BLaER1 treated with 17β-estradiol and CSF1 and Interleukin-3, amounts not matched to agents 10 nM and 100 nM (cell line): ENCODE measurements around the gene CHRNB1.

Experiments used
- H3K27ac ChIP-seq, 11 experiments: shearing (Covaris generic); formaldehyde crosslinking; 2 replicates each; pipeline ENCODE4 v1.8.1; 2022
- H3K27me3 ChIP-seq, 11 experiments: shearing (Covaris generic); formaldehyde crosslinking; 2 replicates each; pipeline ENCODE4 v1.8.1; 2022
- H3K36me3 ChIP-seq, 11 experiments: shearing (Covaris generic); formaldehyde crosslinking; 2 replicates each; pipeline ENCODE4 v1.8.1; 2022
- H3K4me1 ChIP-seq, 10 experiments: shearing (Covaris generic); formaldehyde crosslinking; 2 replicates each; pipeline ENCODE4 v1.8.1; 2022
- H3K4me2 ChIP-seq, 11 experiments: shearing (Covaris generic); formaldehyde crosslinking; 2 replicates each; pipeline ENCODE4 v1.8.1; 2022
- H3K4me3 ChIP-seq, 10 experiments: shearing (Covaris generic); formaldehyde crosslinking; 2 replicates each; pipeline ENCODE4 v1.8.1; 2022
- H3K9ac ChIP-seq, 11 experiments: shearing (Covaris generic); formaldehyde crosslinking; 2 replicates each; pipeline ENCODE4 v1.8.1; 2022
- H3K9me3 ChIP-seq, 11 experiments: shearing (Covaris generic); formaldehyde crosslinking; replicated peaks in 1 of 11; 2 replicates each; pipeline ENCODE4 v1.8.1; 2022
- H4K20me1 ChIP-seq, 11 experiments: shearing (Covaris generic); formaldehyde crosslinking; 2 replicates each; pipeline ENCODE4 v1.8.1; 2022
- Cebpa-rat ChIP-seq, 11 experiments: shearing (Covaris generic); IDR thresholded peaks; 2 replicates each; pipeline ENCODE4 v1.8.1; 2022

The CHRNB1 gene

DNA sequence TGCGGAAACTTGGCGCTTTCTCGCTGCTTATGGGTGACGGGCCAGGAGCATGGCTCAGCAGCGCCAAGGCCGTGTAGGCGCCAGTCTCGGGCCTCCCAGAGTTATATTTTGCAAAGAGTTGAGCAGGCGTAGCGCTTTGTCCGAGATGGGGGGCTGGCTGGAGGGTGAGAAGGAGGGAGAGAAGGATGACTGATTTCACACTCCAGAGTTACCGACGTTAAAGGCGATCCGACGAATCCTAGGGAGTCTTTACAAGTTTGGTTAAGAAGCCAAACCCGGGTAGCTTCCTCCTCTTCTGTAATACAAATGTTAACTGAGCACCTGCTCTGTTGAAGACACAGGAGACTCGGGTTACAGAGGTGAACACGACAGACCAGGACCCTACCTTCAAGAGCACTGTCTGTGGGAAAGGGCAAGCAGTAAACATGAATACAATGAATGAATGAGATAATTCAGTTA, 40.1 kb downstream of the CHRNB1 start:
- Histone ChIP-seq H3K36me3 (peaks cover 4 to 44% (median 28%) of the 10 kb centered on the region in 11 experiments; a peak in 19 of 22 replicates), H3K4me1 (peaks cover 73 to 80% (median 78%) of the 10 kb centered on the region in 10 experiments), H3K27me3 (no peaks in the 10 kb centered on the region), H4K20me1 (peaks cover 52 to 54% (median 53%) of the 10 kb centered on the region in 11 experiments), H3K4me2 (peak overlapping the region; percentile 77 to 97 (median 92)), H3K9ac (peak overlapping the region; percentile 87 to 100 (median 98)), H3K27ac (peak overlapping the region in 10 of 11 experiments; percentile 44 to 100 (median 98); a peak in 21 of 22 replicates), H3K4me3 (peak overlapping the region; percentile 65 to 85 (median 77)), H3K9me3 (no peaks in the 10 kb centered on the region)
- no peak for TF ChIP-seq Cebpa-rat (IDR thresholded peaks at IDR 0.05)

DNA sequence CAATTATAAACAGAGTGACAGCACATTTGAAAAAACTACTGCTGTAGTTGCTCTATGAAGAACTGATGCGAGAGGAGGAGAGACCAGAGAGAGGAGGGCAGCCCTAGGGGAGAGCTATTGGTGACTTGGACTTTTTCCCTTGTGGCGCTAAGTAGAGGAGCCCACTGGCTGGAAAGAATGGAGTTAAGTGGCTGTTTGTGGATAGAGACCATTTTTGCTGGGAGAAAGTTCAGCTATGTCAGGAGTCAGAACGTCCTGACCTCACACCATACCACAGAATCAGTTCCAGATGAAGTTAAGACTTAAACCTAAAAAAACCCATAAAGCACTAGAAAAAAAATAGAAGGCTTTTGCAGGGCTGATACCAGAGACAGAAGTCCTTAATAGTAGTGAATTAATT, 41.3 kb downstream of the CHRNB1 start:
- Histone ChIP-seq H3K9ac (peak overlapping the region; percentile 87 to 100 (median 98)), H3K27me3 (no peaks in the 10 kb centered on the region), H3K4me2 (peak overlapping the region; percentile 77 to 97 (median 92)), H3K27ac (peak overlapping the region in 3 of 11 experiments; percentile 12 to 100 (median 29); a peak in 3 of 22 replicates), H4K20me1 (peaks cover 64 to 66% (median 65%) of the 10 kb centered on the region in 11 experiments), H3K4me3 (peak overlapping the region; percentile 65 to 85 (median 77)), H3K36me3 (peaks cover 16 to 56% (median 40%) of the 10 kb centered on the region in 11 experiments; a peak in 21 of 22 replicates), H3K9me3 (no peaks in the 10 kb centered on the region), H3K4me1 (peaks cover 67 to 79% (median 75%) of the 10 kb centered on the region in 10 experiments)
- no peak for TF ChIP-seq Cebpa-rat (IDR thresholded peaks at IDR 0.05)

DNA sequence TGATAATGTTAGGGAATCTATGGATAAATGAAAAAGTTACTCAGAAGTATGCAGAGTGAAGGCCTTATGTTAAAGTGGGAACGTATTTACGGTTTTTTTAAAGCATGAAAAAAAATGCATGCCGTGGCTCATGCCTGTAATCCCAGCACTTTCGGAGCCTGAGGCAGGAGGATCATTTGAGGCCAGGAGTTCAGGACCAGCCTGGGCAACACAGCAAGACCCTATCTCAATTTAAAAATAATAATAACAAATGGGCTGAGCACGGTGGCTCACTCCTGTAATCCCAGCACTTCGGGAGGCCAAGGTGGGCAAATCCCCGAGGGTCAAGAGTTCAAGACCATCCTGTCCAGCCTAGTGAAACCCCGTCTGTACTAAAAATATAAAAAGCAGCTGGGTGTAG, 45.3 kb downstream of the CHRNB1 start:
- Histone ChIP-seq H3K4me3 (no peak overlapping the region), H3K4me2 (peak overlapping the region in 8 of 11 experiments; percentile 1 to 95 (median 30); a peak in 10 of 22 replicates), H3K27me3 (no peaks in the 10 kb centered on the region), H3K9me3 (no peaks in the 10 kb centered on the region), H3K27ac (no peak overlapping the region), H3K4me1 (peaks cover 51 to 68% (median 60%) of the 10 kb centered on the region in 10 experiments), H3K9ac (peak overlapping the region in 2 of 11 experiments; percentile 4 to 48; a peak in 1 of 22 replicates), H4K20me1 (peaks cover 100% of the 10 kb centered on the region in 11 experiments), H3K36me3 (peaks cover 37 to 96% (median 80%) of the 10 kb centered on the region in 11 experiments)
- TF ChIP-seq Cebpa-rat (IDR thresholded peaks at IDR 0.05), result no peak

DNA sequence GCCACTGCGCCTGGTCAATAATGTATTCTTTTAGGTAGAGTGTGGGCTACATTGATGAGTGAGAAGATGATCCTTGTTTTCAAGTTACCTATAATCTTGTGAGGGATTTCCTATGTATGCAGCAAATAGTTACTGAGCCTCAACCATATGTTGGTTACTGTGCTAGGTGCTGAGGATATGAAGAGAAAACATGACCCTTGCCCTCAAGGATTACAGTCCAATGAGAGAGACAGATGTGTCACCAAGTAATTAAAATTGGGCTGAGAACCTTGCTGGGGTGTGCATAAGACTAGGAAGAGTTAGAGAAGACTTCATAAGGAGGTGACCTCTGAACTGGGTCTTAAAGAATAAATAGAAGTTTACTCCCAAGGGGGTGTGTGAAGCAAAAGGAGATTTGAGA, 46.7 kb downstream of the CHRNB1 start:
- H3K27ac ChIP-seq, result no peak overlapping the region
- no peaks in the 10 kb centered on the region for H3K27me3 ChIP-seq
- H3K4me2 ChIP-seq, result no peak overlapping the region
- TF ChIP-seq Cebpa-rat (IDR thresholded peaks at IDR 0.05), result no peak
- H3K9ac ChIP-seq, result peak overlapping the region in 2 of 11 experiments; percentile 5 to 34; a peak in 2 of 22 replicates
- peaks cover 99 to 100% (median 100%) of the 10 kb centered on the region in 11 experiments for H4K20me1 ChIP-seq
- no peak overlapping the region for H3K4me3 ChIP-seq
- peaks cover 52 to 100% (median 86%) of the 10 kb centered on the region in 11 experiments for H3K36me3 ChIP-seq
- H3K9me3 ChIP-seq, result no peaks in the 10 kb centered on the region
- H3K4me1 ChIP-seq, result peaks cover 37 to 56% (median 47%) of the 10 kb centered on the region in 10 experiments

DNA sequence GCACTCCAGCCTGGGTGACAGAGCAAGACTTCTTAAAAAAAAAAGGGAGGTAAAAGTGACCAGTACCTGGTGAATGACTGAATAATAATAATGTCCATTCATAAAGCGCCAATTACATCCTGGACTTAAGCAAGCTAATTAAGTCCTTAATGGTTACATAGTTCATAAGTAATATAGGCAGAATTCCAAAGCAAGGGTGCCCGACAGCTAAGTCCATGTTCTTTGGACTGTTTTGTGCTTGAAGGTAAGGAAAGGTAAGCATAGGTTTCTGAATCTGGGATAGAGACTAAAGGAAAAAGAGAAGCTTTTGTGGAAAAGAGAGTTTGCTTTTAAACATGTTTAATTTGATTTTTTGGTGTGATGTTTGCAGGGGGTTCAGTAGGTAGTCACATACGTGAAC, 49.1 kb downstream of the CHRNB1 start:
- H3K36me3 ChIP-seq, result peaks cover 75 to 100% (median 97%) of the 10 kb centered on the region in 11 experiments
- H3K9ac ChIP-seq, result no peak overlapping the region

DNA sequence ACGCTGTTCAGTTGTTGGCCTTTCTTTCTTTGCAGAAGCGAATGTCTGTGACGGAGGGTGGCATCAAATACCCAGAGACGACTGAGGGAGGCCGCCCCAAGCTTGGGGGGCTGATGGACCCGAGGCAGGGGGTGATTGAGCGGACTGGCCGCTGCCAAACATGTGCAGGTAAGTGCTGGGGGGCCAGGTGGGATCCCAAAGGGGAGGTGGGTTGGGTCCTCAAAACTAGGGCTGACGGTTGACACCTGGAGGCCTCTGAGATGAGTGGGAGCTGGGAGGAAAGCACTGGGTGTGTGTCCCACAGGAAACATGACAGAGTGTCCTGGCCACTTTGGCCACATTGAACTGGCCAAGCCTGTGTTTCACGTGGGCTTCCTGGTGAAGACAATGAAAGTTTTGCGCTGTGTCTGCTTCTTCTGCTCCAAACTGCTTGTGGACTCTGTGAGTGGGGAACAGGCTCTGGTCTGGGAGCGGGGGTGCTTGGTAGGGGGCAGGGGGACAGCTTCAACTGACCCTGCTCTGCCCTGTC, 51.1 kb downstream of the CHRNB1 start:
- Histone ChIP-seq H3K4me2 (no peak overlapping the region), H3K4me1 (peaks cover 0 to 14% (median 8%) of the 10 kb centered on the region in 10 experiments; a peak in 9 of 20 replicates), H3K27me3 (no peaks in the 10 kb centered on the region), H3K27ac (no peak overlapping the region), H3K36me3 (peaks cover 81 to 100% (median 99%) of the 10 kb centered on the region in 11 experiments), H3K9me3 (no peaks in the 10 kb centered on the region), H3K4me3 (no peak overlapping the region), H4K20me1 (peaks cover 63 to 100% (median 94%) of the 10 kb centered on the region in 11 experiments), H3K9ac (0 out of 22 replicates have a peak overlapping the region, but pooled peaks of 2 of the 11 experiments have one; percentile 11 to 12)
- no peak for TF ChIP-seq Cebpa-rat (IDR thresholded peaks at IDR 0.05)

More for the DNA sequence above, 49.1 kb downstream of the CHRNB1 start:
- Histone ChIP-seq H4K20me1 (peaks cover 83 to 100% (median 100%) of the 10 kb centered on the region in 11 experiments), H3K4me1 (peaks cover 15 to 32% (median 24%) of the 10 kb centered on the region in 10 experiments; a peak in 14 of 20 replicates), H3K4me3 (no peak overlapping the region), H3K27ac (no peak overlapping the region), H3K4me2 (no peak overlapping the region), H3K27me3 (no peaks in the 10 kb centered on the region), H3K9me3 (no peaks in the 10 kb centered on the region)
- TF ChIP-seq Cebpa-rat (IDR thresholded peaks at IDR 0.05), result no peak

DNA sequence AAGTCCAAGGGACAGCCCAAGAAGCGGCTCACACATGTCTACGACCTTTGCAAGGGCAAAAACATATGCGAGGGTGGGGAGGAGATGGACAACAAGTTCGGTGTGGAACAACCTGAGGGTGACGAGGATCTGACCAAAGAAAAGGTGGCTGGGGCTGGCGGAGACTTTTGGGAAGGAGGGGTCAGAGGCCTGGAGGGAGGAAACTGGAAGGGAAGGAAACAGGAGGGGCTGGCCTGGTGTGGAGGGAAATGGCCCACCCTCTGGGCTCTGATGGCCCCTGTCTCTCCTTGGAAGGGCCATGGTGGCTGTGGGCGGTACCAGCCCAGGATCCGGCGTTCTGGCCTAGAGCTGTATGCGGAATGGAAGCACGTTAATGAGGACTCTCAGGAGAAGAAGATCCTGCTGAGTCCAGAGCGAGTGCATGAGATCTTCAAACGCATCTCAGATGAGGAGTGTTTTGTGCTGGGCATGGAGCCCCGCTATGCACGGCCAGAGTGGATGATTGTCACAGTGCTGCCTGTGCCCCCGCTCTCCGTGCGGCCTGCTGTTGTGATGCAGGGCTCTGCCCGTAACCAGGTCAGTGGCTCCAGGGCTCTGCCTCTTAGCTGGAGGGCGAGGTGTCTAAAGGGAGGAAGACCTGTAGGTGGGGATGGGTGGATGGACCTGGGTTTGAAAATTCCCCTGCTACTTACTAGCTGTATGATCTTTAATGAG, 51.8 kb downstream of the CHRNB1 start:
- Histone ChIP-seq H3K9ac (no peak overlapping the region), H3K4me3 (no peak overlapping the region), H3K4me2 (no peak overlapping the region), H3K27me3 (no peaks in the 10 kb centered on the region), H4K20me1 (peaks cover 56 to 100% (median 94%) of the 10 kb centered on the region in 11 experiments), H3K4me1 (peaks cover 0 to 13% (median 1%) of the 10 kb centered on the region in 10 experiments; a peak in 7 of 20 replicates), H3K9me3 (no peaks in the 10 kb centered on the region), H3K36me3 (peaks cover 81 to 100% (median 99%) of the 10 kb centered on the region in 11 experiments), H3K27ac (no peak overlapping the region)
- no peak for TF ChIP-seq Cebpa-rat (IDR thresholded peaks at IDR 0.05)

DNA sequence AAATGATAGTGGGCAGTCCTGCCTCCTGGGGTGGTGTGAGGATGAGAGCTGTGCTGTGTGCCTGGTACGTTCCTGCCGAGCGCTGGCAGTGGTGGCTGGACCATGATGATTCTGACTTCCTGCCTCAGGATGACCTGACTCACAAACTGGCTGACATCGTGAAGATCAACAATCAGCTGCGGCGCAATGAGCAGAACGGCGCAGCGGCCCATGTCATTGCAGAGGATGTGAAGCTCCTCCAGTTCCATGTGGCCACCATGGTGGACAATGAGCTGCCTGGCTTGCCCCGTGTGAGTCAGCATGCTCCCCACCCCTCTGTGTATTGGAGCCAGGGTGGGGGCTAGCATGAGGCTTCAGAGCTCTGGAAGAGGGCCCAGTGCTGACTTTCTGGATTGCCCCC, 52.4 kb downstream of the CHRNB1 start:
- no peaks in the 10 kb centered on the region for H3K9me3 ChIP-seq
- peaks cover 53 to 100% (median 94%) of the 10 kb centered on the region in 11 experiments for H4K20me1 ChIP-seq
- TF ChIP-seq Cebpa-rat (IDR thresholded peaks at IDR 0.05), result no peak

DNA sequence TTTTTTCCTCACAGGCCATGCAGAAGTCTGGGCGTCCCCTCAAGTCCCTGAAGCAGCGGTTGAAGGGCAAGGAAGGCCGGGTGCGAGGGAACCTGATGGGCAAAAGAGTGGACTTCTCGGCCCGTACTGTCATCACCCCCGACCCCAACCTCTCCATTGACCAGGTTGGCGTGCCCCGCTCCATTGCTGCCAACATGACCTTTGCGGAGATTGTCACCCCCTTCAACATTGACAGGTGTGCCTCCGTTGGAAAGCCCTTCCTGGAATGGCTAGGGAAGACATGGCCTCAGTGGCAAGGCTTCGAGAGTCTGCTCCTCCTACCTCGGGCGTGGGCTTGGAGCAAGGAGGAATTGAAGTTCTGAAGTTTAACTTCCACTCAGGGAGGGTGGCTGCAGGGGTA, 52.8 kb downstream of the CHRNB1 start:
- Histone ChIP-seq H3K9me3 (no peaks in the 10 kb centered on the region), H3K4me1 (peaks cover 0 to 8% (median 0%) of the 10 kb centered on the region in 10 experiments; a peak in 3 of 20 replicates), H3K27me3 (no peaks in the 10 kb centered on the region), H3K4me2 (no peak overlapping the region), H3K9ac (no peak overlapping the region), H3K27ac (no peak overlapping the region), H4K20me1 (peaks cover 49 to 100% (median 94%) of the 10 kb centered on the region in 11 experiments), H3K4me3 (no peak overlapping the region), H3K36me3 (peaks cover 87 to 100% (median 99%) of the 10 kb centered on the region in 11 experiments)
- no peak for TF ChIP-seq Cebpa-rat (IDR thresholded peaks at IDR 0.05)

More for the DNA sequence above, 52.4 kb downstream of the CHRNB1 start:
- no peak overlapping the region for H3K27ac ChIP-seq
- no peak overlapping the region for H3K4me2 ChIP-seq
- H3K4me1 ChIP-seq, result peaks cover 0 to 12% (median 0%) of the 10 kb centered on the region in 10 experiments; a peak in 3 of 20 replicates
- no peak overlapping the region for H3K9ac ChIP-seq
- no peaks in the 10 kb centered on the region for H3K27me3 ChIP-seq
- peaks cover 86 to 100% (median 99%) of the 10 kb centered on the region in 11 experiments for H3K36me3 ChIP-seq
- no peak overlapping the region for H3K4me3 ChIP-seq
